Activated CD4-positive, alpha-beta T cell treated with anti-CD3 and anti-CD28 coated beads, Interleukin-2, amount 50 U/mL, for 24 hours (primary cell): Measurements from ENCODE around the gene PPP3R1.

Source experiments
- DNase-seq, 2 donors: peaks; one replicate each; pipeline ENCODE4 v3.0.0-alpha.2; 2020; ENCODE audit warnings: low read depth in 1 of 2, low spot score in 1 of 2

PPP3R1 gene

GRCh38 chr2:68236103-68236734 lies 16.1 kb downstream of the PPP3R1 start:
- no peak for DNase-seq

GRCh38 chr2:68235090-68235489 lies 17.2 kb downstream of the PPP3R1 start:
- no peak for DNase-seq

GRCh38 chr2:68234405-68234804 lies 17.9 kb downstream of the PPP3R1 start:
- DNase-seq: no peak

- DNase-seq: no peak
Measured at GRCh38 chr2:68231061-68231372, 21.3 kb downstream of the PPP3R1 start.

GRCh38 chr2:68230241-68231060 lies 21.9 kb downstream of the PPP3R1 start:
- no peak for DNase-seq

GRCh38 chr2:68226794-68227193 lies 25.5 kb downstream of the PPP3R1 start:
- no peak for DNase-seq

GRCh38 chr2:68225119-68225632 lies 27.2 kb downstream of the PPP3R1 start:
- DNase-seq: no peak

GRCh38 chr2:68223419-68223818 lies 28.9 kb downstream of the PPP3R1 start:
- DNase-seq: no peak

GRCh38 chr2:68222287-68222686 lies 30.0 kb downstream of the PPP3R1 start:
- DNase-seq: no peak

- DNase-seq: no peak
Measured at GRCh38 chr2:68218343-68218901, 33.9 kb downstream of the PPP3R1 start.

- DNase-seq: no peak
Measured at GRCh38 chr2:68217729-68218128, 34.6 kb downstream of the PPP3R1 start.

GRCh38 chr2:68216454-68217310 lies 35.6 kb downstream of the PPP3R1 start:
- no peak for DNase-seq

- DNase-seq: no peak
Measured at GRCh38 chr2:68214381-68214780, 38.0 kb downstream of the PPP3R1 start.

GRCh38 chr2:68206793-68207192 lies 45.5 kb downstream of the PPP3R1 start:
- DNase-seq: no peak

- no peak for DNase-seq
Measured at GRCh38 chr2:68203587-68203986, 48.7 kb downstream of the PPP3R1 start.

- DNase-seq: no peak
Measured at GRCh38 chr2:68200157-68200787, 52.1 kb downstream of the PPP3R1 start.

GRCh38 chr2:68196120-68196716 lies 56.1 kb downstream of the PPP3R1 start:
- DNase-seq: peak in 1 of 2 donors; percentile 18

- no peak for DNase-seq
Measured at GRCh38 chr2:68195096-68195495, 57.2 kb downstream of the PPP3R1 start.

GRCh38 chr2:68193787-68194372 lies 58.5 kb downstream of the PPP3R1 start:
- no peak for DNase-seq

GRCh38 chr2:68193144-68193543 lies 59.2 kb downstream of the PPP3R1 start:
- DNase-seq: no peak
